ENCODE measurements around the gene LRRC8A.
"Not testable (repeated sequence)": the region's sequence is repeated elsewhere in the genome, so short reads cannot be mapped to it uniquely, and the experiment has no call there.

GRCh38 chr9:128852646-128853045 lies 29.3 kb upstream of the LRRC8A start:
- TF ChIP-seq CTCF (conservative IDR thresholded peaks at IDR 0.05; ENCODE audit: low read depth in 2 of 2); JUNB (IDR thresholded peaks at IDR 0.05; ENCODE audit: unreplicated experiment); POLR2AphosphoS5 (IDR thresholded peaks at IDR 0.05; ENCODE audit: low read depth); ZNF331 (CRISPR knock-in tag; IDR thresholded peaks at IDR 0.05; ENCODE audit: low read depth); EZH2 (IDR thresholded peaks at IDR 0.05; ENCODE audit: low read depth, unreplicated experiment); REST (IDR thresholded peaks at IDR 0.05; ENCODE audit: unreplicated experiment); CREB1 (CRISPR knock-in tag; IDR thresholded peaks at IDR 0.05; ENCODE audit: low read depth); STAT1 (IDR thresholded peaks at IDR 0.05; ENCODE audit: unreplicated experiment): not testable (repeated sequence)
